PFSK-1 (cell line): Measurements from ENCODE around the gene PERCC1.

Source experiments
- FOXP2 ChIP-seq: optimal IDR thresholded peaks from 2 replicates; pipeline ENCODE3; 2011; ENCODE audit warnings: borderline replicate concordance, control low read depth, inconsistent platforms; ENCODE audit not compliant: insufficient read depth; ENCODE audit errors: extremely low read length, extremely low read depth
- POLR2AphosphoS5 ChIP-seq: IDR thresholded peaks from 2 replicates; pipeline ENCODE4 v1.6.1; 2012; ENCODE audit warnings: low read depth, mild to moderate bottlenecking, control low read depth, low read length, moderate library complexity
- SIN3A ChIP-seq: IDR thresholded peaks from 2 replicates; pipeline ENCODE4 v1.6.1; 2012; ENCODE audit warnings: mild to moderate bottlenecking, low read length, moderate library complexity, borderline replicate concordance; ENCODE audit not compliant: insufficient read depth
- TAF1 ChIP-seq: IDR thresholded peaks from 2 replicates; pipeline ENCODE4 v1.6.1; 2012; ENCODE audit warnings: low read length, control low read depth, borderline replicate concordance; ENCODE audit not compliant: insufficient read depth
- TF ChIP-seq, protein P1 (sequence below), 2 experiments: IDR thresholded peaks; 2 replicates each; pipeline versions ENCODE4 v1.6.1 to v1.8.0; 2011 to 2012; ENCODE audit warnings: low read depth in 2 of 2, low read length in 2 of 2, control low read depth in 1 of 2, inconsistent platforms in 1 of 2, mild to moderate bottlenecking in 1 of 2, moderate library complexity in 1 of 2; ENCODE audit not compliant: insufficient read depth in 1 of 2

PERCC1 gene

DNA sequence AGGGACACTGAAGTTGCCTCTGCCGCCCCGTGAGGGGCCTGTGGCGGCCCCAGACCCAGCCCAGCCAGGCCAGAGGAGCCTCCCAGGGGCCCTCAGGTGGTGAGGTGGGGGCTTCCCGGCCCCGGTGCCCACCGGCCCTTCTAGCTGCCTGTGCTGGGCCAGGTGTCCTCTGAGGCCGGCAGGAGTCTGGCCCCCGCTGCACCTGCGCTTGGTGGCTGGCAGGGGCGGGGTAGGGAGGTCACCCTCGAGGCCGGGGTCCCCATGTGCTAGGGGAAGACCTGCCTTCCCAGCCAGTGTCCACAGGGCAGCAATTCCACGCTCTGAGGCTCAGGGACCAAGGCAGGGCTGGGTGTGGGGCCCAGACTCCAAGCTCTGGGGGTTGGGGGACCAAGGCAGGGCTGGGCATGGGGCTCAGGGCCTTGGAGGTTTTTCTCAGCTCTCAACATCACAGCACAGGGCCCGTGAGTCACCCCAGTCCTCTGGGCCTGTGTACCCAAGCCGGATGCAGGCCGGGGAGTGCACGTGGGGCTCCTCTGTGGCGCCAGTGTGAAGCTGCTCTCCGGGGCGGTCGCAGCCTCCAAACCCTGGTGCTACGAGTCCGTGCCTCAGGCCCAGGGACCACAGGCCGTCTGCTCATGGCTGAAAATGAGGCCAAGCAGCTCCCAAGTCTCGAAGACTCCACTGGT, 14.8 kb downstream of the PERCC1 start:
- TF ChIP-seq, protein P1, sequence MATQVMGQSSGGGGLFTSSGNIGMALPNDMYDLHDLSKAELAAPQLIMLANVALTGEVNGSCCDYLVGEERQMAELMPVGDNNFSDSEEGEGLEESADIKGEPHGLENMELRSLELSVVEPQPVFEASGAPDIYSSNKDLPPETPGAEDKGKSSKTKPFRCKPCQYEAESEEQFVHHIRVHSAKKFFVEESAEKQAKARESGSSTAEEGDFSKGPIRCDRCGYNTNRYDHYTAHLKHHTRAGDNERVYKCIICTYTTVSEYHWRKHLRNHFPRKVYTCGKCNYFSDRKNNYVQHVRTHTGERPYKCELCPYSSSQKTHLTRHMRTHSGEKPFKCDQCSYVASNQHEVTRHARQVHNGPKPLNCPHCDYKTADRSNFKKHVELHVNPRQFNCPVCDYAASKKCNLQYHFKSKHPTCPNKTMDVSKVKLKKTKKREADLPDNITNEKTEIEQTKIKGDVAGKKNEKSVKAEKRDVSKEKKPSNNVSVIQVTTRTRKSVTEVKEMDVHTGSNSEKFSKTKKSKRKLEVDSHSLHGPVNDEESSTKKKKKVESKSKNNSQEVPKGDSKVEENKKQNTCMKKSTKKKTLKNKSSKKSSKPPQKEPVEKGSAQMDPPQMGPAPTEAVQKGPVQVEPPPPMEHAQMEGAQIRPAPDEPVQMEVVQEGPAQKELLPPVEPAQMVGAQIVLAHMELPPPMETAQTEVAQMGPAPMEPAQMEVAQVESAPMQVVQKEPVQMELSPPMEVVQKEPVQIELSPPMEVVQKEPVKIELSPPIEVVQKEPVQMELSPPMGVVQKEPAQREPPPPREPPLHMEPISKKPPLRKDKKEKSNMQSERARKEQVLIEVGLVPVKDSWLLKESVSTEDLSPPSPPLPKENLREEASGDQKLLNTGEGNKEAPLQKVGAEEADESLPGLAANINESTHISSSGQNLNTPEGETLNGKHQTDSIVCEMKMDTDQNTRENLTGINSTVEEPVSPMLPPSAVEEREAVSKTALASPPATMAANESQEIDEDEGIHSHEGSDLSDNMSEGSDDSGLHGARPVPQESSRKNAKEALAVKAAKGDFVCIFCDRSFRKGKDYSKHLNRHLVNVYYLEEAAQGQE (IDR thresholded peaks at IDR 0.05; ENCODE audit: insufficient read depth in 1 of 2, low read depth in 2 of 2, low read length in 2 of 2) = no peak
- no peak for TF ChIP-seq POLR2AphosphoS5
- TF ChIP-seq FOXP2 = no peak
- no peak for TF ChIP-seq TAF1
- no peak for TF ChIP-seq SIN3A

GRCh38 chr16:1446296-1447080, 15.6 kb downstream of the PERCC1 start:
- TF ChIP-seq TAF1 (no peak), SIN3A (no peak), FOXP2 (no peak), POLR2AphosphoS5 (no peak)
- TF ChIP-seq, protein P1 (IDR thresholded peaks at IDR 0.05; ENCODE audit: insufficient read depth in 1 of 2, low read depth in 2 of 2, low read length in 2 of 2) = no peak

GRCh38 chr16:1447965-1448364, 17.1 kb downstream of the PERCC1 start:
- TF ChIP-seq, protein P1 (IDR thresholded peaks at IDR 0.05; ENCODE audit: insufficient read depth in 1 of 2, low read depth in 2 of 2, low read length in 2 of 2) = no peak
- TF ChIP-seq SIN3A = no peak
- TF ChIP-seq POLR2AphosphoS5 = no peak

GRCh38 chr16:1448536-1449116, 17.7 kb downstream of the PERCC1 start:
- TF ChIP-seq POLR2AphosphoS5 (no peak), FOXP2 (no peak)

DNA sequence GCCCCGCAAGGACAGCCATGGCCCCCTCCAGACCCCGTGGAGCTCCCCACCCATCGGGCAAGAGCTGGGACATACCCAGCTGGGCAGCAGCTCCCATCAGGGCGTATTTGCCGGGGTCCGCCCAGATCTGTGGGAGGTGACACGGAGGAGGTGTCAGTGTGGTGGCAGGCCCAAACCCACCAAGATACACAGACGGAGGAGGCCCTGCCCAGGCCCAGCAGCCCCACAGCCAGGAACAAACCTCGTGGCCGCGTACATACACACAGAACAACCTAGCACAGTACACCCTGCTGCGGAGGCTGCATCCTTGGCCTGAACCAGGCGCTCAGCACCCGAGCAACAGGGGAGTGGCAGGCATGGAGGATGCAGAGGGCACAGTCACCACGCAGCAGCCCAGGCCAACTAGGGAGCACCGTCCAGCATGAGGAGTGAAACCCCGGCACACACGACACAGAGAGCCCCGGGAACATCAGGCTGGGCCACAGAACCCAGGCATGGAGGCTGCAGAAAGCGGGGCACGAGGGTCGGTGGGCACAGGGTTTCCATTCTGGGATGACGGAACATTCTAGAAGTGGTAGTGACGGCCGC, 18.4 kb downstream of the PERCC1 start:
- no peak for TF ChIP-seq POLR2AphosphoS5
- no peak for TF ChIP-seq SIN3A
- TF ChIP-seq, protein P1 (IDR thresholded peaks at IDR 0.05; ENCODE audit: insufficient read depth in 1 of 2, low read depth in 2 of 2, low read length in 2 of 2) = no peak
- TF ChIP-seq FOXP2 = no peak
- no peak for TF ChIP-seq TAF1
